Measurements from ENCODE around the gene SYNDIG1. TPM values are rescaled to one million over a fixed set of nuclear protein-coding genes. Genes with fewer than 3 reads are reported as not detected.

The SYNDIG1 gene
- polyA plus RNA-seq, 2 of the 4 experiments (the other 2 are of a cell fraction): 0.96 to 2.6 TPM

- no peaks in the 10 kb centered on the region for H3K4me1 ChIP-seq
- H3K4me2 ChIP-seq: no peak overlapping the region
- H3K27ac ChIP-seq: no peak overlapping the region
- TF ChIP-seq KDM5A (IDR thresholded peaks at IDR 0.05) (no peak), CEBPB (IDR thresholded peaks at IDR 0.05) (no peak), RARB (CRISPR knock-in tag; IDR thresholded peaks at IDR 0.05) (no peak), HDAC2 (IDR thresholded peaks at IDR 0.05) (no peak), HMGXB4 (CRISPR knock-in tag; IDR thresholded peaks at IDR 0.05; ENCODE audit: borderline replicate concordance) (no peak), SREBF2 (IDR thresholded peaks at IDR 0.05) (no peak), MYC (IDR thresholded peaks at IDR 0.05; ENCODE audit: borderline replicate concordance, low read length) (no peak), HOXB13 (CRISPR knock-in tag; IDR thresholded peaks at IDR 0.05; ENCODE audit: low read depth) (no peak), EP300 (IDR thresholded peaks at IDR 0.05) (no peak), RNF2 (IDR thresholded peaks at IDR 0.05; ENCODE audit: borderline replicate concordance, low read depth) (no peak)
- FAIRE-seq: no peak
- no peak overlapping the region for H3K4me3 ChIP-seq
- H3K9me3 ChIP-seq: no peaks in the 10 kb centered on the region
- WGBS (ENCODE audit: missing lambda C conversion rate): 32% methylated on average over 2 of the region's 2 CpGs
- ChIA-PET CTCF (interaction anchor here (1.0 to 1.3 kb wide), 4 partner anchors 14 to 146 kb away, joined by 3 to 4 read pairs (median 3); no protein-coding TSS in a partner anchor), POLR2A (no interaction called here)
- no peak for DNase-seq (ENCODE audit: low read depth in 1 of 2, low spot score in 1 of 2)
- no peak for ATAC-seq
Measured at GRCh38 chr20:24450177-24450576, 19.3 kb upstream of the SYNDIG1 start.

DNA sequence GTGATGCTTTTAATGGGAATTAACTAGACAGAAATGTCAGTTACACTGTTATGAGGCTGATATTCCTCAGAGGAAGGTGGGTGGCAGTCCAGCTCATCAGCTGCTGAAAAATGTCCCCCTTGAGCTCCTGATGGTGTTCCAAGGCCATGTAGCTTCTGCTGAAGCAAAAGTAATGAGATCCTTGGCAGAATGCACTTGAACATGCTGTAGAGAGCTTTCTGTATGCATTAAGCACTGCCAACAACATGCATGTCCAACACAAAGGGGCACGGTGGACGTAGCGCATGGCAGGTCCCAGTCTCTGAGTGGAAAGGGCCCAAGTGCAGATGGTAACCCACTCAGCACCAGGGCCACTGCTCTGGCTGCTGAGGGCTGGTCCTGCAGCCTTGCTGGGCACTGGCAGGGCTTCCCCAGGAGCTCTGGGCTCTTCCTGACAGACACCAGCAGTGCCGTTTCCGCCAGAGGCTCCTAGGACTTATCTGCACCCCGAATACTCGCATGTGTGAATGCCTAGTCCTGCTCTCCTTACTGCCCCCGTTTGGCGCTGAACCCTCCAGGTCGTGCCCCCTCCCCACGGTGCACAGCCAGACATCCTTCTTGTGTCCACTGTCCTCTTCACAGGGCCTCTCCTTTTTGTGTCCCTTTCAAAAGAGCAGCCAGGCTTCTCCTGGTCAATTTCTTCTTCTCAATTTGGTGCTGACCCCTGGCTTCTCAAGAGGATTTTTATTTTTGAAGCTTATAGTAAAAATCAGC lies 18.6 kb upstream of the SYNDIG1 start:
- WGBS (ENCODE audit: missing lambda C conversion rate): 50% methylated on average over 11 of the region's 11 CpGs
- H3K9me3 ChIP-seq: no peaks in the 10 kb centered on the region
- TF ChIP-seq ZNF302 (CRISPR knock-in tag; IDR thresholded peaks at IDR 0.05): no peak
- no peak for TF ChIP-seq CBX8 (IDR thresholded peaks at IDR 0.05)
- no peak for TF ChIP-seq E2F6 (IDR thresholded peaks at IDR 0.05; ENCODE audit: borderline replicate concordance, low read depth)
- no peak for TF ChIP-seq FOXS1 (CRISPR knock-in tag; IDR thresholded peaks at IDR 0.05)
- TF ChIP-seq MYC (IDR thresholded peaks at IDR 0.05; ENCODE audit: borderline replicate concordance, low read length): no peak
- TF ChIP-seq GATA3 (IDR thresholded peaks at IDR 0.05; ENCODE audit: borderline replicate concordance): no peak
- no peak for TF ChIP-seq RFX5 (IDR thresholded peaks at IDR 0.05)
- TF ChIP-seq, protein P1, sequence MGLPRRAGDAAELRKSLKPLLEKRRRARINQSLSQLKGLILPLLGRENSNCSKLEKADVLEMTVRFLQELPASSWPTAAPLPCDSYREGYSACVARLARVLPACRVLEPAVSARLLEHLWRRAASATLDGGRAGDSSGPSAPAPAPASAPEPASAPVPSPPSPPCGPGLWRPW (IDR thresholded peaks at IDR 0.05): no peak
- H3K27ac ChIP-seq: no peak overlapping the region
- ChIA-PET POLR2A (no interaction called here), CTCF (interaction anchor here (1.0 to 1.3 kb wide), 4 partner anchors 13 to 147 kb away, joined by 3 to 4 read pairs (median 3); no protein-coding TSS in a partner anchor)
- no peaks in the 10 kb centered on the region for H3K4me1 ChIP-seq
- ATAC-seq (no peak), FAIRE-seq (no peak), DNase-seq (ENCODE audit: low read depth in 1 of 2, low spot score in 1 of 2) (no peak)
- H3K4me3 ChIP-seq: no peak overlapping the region
- H3K4me2 ChIP-seq: no peak overlapping the region

GRCh38 chr20:24451428-24451827 lies 18.0 kb upstream of the SYNDIG1 start:
- CTCF ChIA-PET: interaction anchor here (1.3 kb wide), 2 partner anchors 15 to 35 kb away, joined by 3 to 4 read pairs; no protein-coding TSS in a partner anchor
- no peak for FAIRE-seq
- TF ChIP-seq KDM1A (IDR thresholded peaks at IDR 0.05; ENCODE audit: low read depth): no peak
- no peak for TF ChIP-seq EHMT2 (IDR thresholded peaks at IDR 0.05; ENCODE audit: low read depth)
- TF ChIP-seq HMGXB4 (CRISPR knock-in tag; IDR thresholded peaks at IDR 0.05; ENCODE audit: borderline replicate concordance): no peak
- TF ChIP-seq ZNF302 (CRISPR knock-in tag; IDR thresholded peaks at IDR 0.05): no peak
- no peak for TF ChIP-seq POLR2AphosphoS2 (conservative IDR thresholded peaks at IDR 0.05; ENCODE audit: low read length)
- TF ChIP-seq, protein P1 (IDR thresholded peaks at IDR 0.05): no peak
- TF ChIP-seq, protein P2, sequence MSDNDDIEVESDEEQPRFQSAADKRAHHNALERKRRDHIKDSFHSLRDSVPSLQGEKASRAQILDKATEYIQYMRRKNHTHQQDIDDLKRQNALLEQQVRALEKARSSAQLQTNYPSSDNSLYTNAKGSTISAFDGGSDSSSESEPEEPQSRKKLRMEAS (IDR thresholded peaks at IDR 0.05): no peak
- TF ChIP-seq FOSL2 (IDR thresholded peaks at IDR 0.05): no peak
- no peak for TF ChIP-seq FOSL2 (CRISPR knock-in tag; IDR thresholded peaks at IDR 0.05)
- TF ChIP-seq KDM5A (IDR thresholded peaks at IDR 0.05): no peak
- no peak for TF ChIP-seq GATA3 (IDR thresholded peaks at IDR 0.05; ENCODE audit: borderline replicate concordance)
- TF ChIP-seq, protein P3, sequence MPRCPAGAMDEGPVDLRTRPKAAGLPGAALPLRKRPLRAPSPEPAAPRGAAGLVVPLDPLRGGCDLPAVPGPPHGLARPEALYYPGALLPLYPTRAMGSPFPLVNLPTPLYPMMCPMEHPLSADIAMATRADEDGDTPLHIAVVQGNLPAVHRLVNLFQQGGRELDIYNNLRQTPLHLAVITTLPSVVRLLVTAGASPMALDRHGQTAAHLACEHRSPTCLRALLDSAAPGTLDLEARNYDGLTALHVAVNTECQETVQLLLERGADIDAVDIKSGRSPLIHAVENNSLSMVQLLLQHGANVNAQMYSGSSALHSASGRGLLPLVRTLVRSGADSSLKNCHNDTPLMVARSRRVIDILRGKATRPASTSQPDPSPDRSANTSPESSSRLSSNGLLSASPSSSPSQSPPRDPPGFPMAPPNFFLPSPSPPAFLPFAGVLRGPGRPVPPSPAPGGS (IDR thresholded peaks at IDR 0.05): no peak
- TF ChIP-seq, protein P4, sequence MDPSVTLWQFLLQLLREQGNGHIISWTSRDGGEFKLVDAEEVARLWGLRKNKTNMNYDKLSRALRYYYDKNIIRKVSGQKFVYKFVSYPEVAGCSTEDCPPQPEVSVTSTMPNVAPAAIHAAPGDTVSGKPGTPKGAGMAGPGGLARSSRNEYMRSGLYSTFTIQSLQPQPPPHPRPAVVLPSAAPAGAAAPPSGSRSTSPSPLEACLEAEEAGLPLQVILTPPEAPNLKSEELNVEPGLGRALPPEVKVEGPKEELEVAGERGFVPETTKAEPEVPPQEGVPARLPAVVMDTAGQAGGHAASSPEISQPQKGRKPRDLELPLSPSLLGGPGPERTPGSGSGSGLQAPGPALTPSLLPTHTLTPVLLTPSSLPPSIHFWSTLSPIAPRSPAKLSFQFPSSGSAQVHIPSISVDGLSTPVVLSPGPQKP (IDR thresholded peaks at IDR 0.05; ENCODE audit: low read depth, low read length): no peak
- TF ChIP-seq JUNB (IDR thresholded peaks at IDR 0.05): no peak
- TF ChIP-seq RARB (CRISPR knock-in tag; IDR thresholded peaks at IDR 0.05): no peak

More at GRCh38 chr20:24451428-24451827, 18.0 kb upstream of the SYNDIG1 start:
- POLR2A ChIA-PET: no interaction called here
- DNase-seq (ENCODE audit: low read depth in 1 of 2, low spot score in 1 of 2): no peak
- ATAC-seq: no peak
- no peak overlapping the region for H3K27ac ChIP-seq
- WGBS (ENCODE audit: missing lambda C conversion rate): 60% methylated on average over 3 of the region's 3 CpGs
- H3K4me1 ChIP-seq: no peaks in the 10 kb centered on the region
- no peak overlapping the region for H3K4me2 ChIP-seq
- H3K9me3 ChIP-seq: no peaks in the 10 kb centered on the region
- H3K4me3 ChIP-seq: no peak overlapping the region
